ENCODE results near the gene PRKN.

DNA sequence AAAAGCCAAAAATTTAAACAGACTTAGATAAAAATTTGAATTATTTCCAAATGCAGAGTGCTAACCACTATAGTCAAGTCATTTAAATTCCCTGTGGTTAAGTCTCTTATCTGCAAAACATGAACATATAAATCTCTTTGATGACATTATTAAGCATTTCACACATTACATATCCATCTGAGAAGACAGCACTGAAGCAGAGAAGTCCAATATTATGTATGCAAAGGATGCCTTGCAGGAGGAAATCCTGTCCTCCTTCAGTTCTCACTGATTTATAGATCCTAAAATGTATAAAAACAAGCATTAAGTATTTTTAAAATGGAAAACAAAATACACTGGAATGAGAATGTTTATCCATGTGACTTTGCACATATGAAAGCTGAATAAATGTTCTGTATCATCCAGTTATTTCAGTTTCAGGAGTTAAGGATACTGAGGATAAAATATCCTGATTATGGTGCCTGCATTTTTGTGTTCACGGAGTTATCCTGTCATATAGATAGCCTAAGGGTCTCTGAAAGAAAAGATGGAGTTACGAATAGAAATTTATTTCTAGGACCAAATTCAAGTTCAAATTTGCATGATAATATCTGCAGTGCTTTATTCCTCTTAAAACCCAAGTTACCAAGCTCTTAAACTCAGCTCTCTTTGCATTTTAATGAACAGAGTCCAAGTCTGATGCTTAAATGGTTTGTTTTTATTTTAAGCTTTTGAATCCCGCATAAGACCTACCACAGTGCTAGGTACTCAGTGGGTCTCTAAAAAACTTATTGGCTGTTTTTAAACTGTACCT, 145.4 kb downstream of the PRKN start:
- TF ChIP-seq, protein P1, sequence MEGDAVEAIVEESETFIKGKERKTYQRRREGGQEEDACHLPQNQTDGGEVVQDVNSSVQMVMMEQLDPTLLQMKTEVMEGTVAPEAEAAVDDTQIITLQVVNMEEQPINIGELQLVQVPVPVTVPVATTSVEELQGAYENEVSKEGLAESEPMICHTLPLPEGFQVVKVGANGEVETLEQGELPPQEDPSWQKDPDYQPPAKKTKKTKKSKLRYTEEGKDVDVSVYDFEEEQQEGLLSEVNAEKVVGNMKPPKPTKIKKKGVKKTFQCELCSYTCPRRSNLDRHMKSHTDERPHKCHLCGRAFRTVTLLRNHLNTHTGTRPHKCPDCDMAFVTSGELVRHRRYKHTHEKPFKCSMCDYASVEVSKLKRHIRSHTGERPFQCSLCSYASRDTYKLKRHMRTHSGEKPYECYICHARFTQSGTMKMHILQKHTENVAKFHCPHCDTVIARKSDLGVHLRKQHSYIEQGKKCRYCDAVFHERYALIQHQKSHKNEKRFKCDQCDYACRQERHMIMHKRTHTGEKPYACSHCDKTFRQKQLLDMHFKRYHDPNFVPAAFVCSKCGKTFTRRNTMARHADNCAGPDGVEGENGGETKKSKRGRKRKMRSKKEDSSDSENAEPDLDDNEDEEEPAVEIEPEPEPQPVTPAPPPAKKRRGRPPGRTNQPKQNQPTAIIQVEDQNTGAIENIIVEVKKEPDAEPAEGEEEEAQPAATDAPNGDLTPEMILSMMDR (IDR thresholded peaks at IDR 0.05): no peak
- TF ChIP-seq POLR2A (IDR thresholded peaks at IDR 0.05): no peak
